ENCODE results near the gene AUTS2.

The AUTS2 gene

GRCh38 chr7:69790977-69791724 is 192.9 kb downstream of the AUTS2 start:
- no peak overlapping the region for H3K4me3 ChIP-seq (ENCODE audit: low read depth, low read length)
- peaks cover 20% of the 10 kb centered on the region for H3K4me1 ChIP-seq (ENCODE audit: control insufficient read depth, insufficient read depth, low read length)
- H3K9me3 ChIP-seq (ENCODE audit: control insufficient read depth, insufficient read depth, low read depth, low read length), result no peaks in the 10 kb centered on the region
- 0 out of 2 replicates have a peak, but pooled peaks have one; percentile 25 for TF ChIP-seq ZNF629 (tag by site-specific recombination; IDR thresholded peaks at IDR 0.05)
- TF ChIP-seq, protein P1, sequence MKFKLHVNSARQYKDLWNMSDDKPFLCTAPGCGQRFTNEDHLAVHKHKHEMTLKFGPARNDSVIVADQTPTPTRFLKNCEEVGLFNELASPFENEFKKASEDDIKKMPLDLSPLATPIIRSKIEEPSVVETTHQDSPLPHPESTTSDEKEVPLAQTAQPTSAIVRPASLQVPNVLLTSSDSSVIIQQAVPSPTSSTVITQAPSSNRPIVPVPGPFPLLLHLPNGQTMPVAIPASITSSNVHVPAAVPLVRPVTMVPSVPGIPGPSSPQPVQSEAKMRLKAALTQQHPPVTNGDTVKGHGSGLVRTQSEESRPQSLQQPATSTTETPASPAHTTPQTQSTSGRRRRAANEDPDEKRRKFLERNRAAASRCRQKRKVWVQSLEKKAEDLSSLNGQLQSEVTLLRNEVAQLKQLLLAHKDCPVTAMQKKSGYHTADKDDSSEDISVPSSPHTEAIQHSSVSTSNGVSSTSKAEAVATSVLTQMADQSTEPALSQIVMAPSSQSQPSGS (tag by site-specific recombination; IDR thresholded peaks at IDR 0.05; ENCODE audit: low read depth), result peak; percentile 72; the same call in 1 of the 2 replicates
- no peak for TF ChIP-seq FEZF1 (tag by site-specific recombination; IDR thresholded peaks at IDR 0.05)
- POLR2A ChIA-PET, result no interaction called here
- H3K27ac ChIP-seq (ENCODE audit: extremely low read depth, low read depth, low read length), result no peak overlapping the region
- no peaks in the 10 kb centered on the region for H3K36me3 ChIP-seq (ENCODE audit: control insufficient read depth in 2 of 2, insufficient read depth in 1 of 2, low read length in 2 of 2)
- CTCF ChIA-PET, result interaction anchor here (0.5 to 0.6 kb wide), 2 partner anchors 20 to 138 kb away, joined by 3 to 4 read pairs; no protein-coding TSS in a partner anchor

GRCh38 chr7:69791739-69792138 is 193.5 kb downstream of the AUTS2 start:
- Histone ChIP-seq H3K27ac (ENCODE audit: extremely low read depth, low read depth, low read length) (no peak overlapping the region), H3K36me3 (ENCODE audit: control insufficient read depth in 2 of 2, insufficient read depth in 1 of 2, low read length in 2 of 2) (no peaks in the 10 kb centered on the region), H3K9me3 (ENCODE audit: control insufficient read depth, insufficient read depth, low read depth, low read length) (no peaks in the 10 kb centered on the region), H3K4me1 (ENCODE audit: control insufficient read depth, insufficient read depth, low read length) (peaks cover 20% of the 10 kb centered on the region), H3K4me3 (ENCODE audit: low read depth, low read length) (no peak overlapping the region)
- ChIA-PET CTCF (interaction anchor here (0.5 to 0.6 kb wide), 3 partner anchors 20 to 232 kb away, joined by 3 to 4 read pairs (median 3); no protein-coding TSS in a partner anchor), POLR2A (no interaction called here)
- TF ChIP-seq ZNF792 (tag by site-specific recombination; IDR thresholded peaks at IDR 0.05), result no peak
- peak; percentile 30; the same call in 1 of the 2 replicates for TF ChIP-seq ZNF449 (tag by site-specific recombination; IDR thresholded peaks at IDR 0.05)
- TF ChIP-seq EGR2 (tag by site-specific recombination; IDR thresholded peaks at IDR 0.05; ENCODE audit: low read depth), result peak; percentile 17; the same call in 1 of the 2 replicates
- 0 out of 2 replicates have a peak, but pooled peaks have one; percentile 16 for TF ChIP-seq ZFHX2 (tag by site-specific recombination; conservative IDR thresholded peaks at IDR 0.05)

GRCh38 chr7:69795932-69796331 is 197.7 kb downstream of the AUTS2 start:
- Histone ChIP-seq H3K4me1 (ENCODE audit: control insufficient read depth, insufficient read depth, low read length) (peaks cover 15% of the 10 kb centered on the region), H3K36me3 (ENCODE audit: control insufficient read depth in 2 of 2, insufficient read depth in 1 of 2, low read length in 2 of 2) (no peaks in the 10 kb centered on the region), H3K4me3 (ENCODE audit: low read depth, low read length) (no peak overlapping the region), H3K27ac (ENCODE audit: extremely low read depth, low read depth, low read length) (no peak overlapping the region), H3K9me3 (ENCODE audit: control insufficient read depth, insufficient read depth, low read depth, low read length) (no peaks in the 10 kb centered on the region)
- no peak for TF ChIP-seq CTCF (tag by site-specific recombination; IDR thresholded peaks at IDR 0.05)
- no peak for TF ChIP-seq ZNF114 (tag by site-specific recombination; IDR thresholded peaks at IDR 0.05)
- TF ChIP-seq KLF16 (tag by site-specific recombination; IDR thresholded peaks at IDR 0.05), result no peak
- TF ChIP-seq ZNF610 (tag by site-specific recombination; IDR thresholded peaks at IDR 0.05; ENCODE audit: borderline replicate concordance), result no peak
- TF ChIP-seq IKZF3 (tag by site-specific recombination; IDR thresholded peaks at IDR 0.05), result no peak
- no peak for TF ChIP-seq ZNF677 (tag by site-specific recombination; IDR thresholded peaks at IDR 0.05)
- TF ChIP-seq ZNF341 (tag by site-specific recombination; IDR thresholded peaks at IDR 0.05; ENCODE audit: low read depth), result no peak
- ChIA-PET CTCF (interaction anchor here (0.9 to 1.2 kb wide), 2 partner anchors 8 to 12 kb away, joined by 3 to 4 read pairs; no protein-coding TSS in a partner anchor), POLR2A (no interaction called here)
